Adipocyte (in vitro differentiated cells): ENCODE data around the gene DAAM1.
A peak's percentile ranks its signal among the peaks of the same experiment; 100 is the strongest.

Experiments
- DNase-seq: peaks from one replicate; pipeline ENCODE4 v3.0.0-alpha.2; 2015; ENCODE audit warnings: low read depth
- H3K27me3 ChIP-seq: replicated peaks from 2 replicates; pipeline ENCODE4 v1.7.0; 2013; ENCODE audit warnings: mild to moderate bottlenecking, low read length, moderate library complexity; ENCODE audit not compliant: control insufficient read depth, insufficient read depth
- H3K36me3 ChIP-seq: 2 replicates; pipeline ENCODE4 v1.7.0; 2013; ENCODE audit warnings: low read length, mild to moderate bottlenecking, moderate library complexity; ENCODE audit not compliant: control insufficient read depth, insufficient read depth, severe bottlenecking
- H3K4me1 ChIP-seq: 2 replicates; pipeline ENCODE4 v1.7.0; 2013; ENCODE audit warnings: mild to moderate bottlenecking, low read length, moderate library complexity; ENCODE audit not compliant: control insufficient read depth, insufficient read depth
- H3K4me3 ChIP-seq: 2 replicates; pipeline ENCODE4 v1.7.0; 2013; ENCODE audit warnings: mild to moderate bottlenecking, low read length, moderate library complexity
- H3K9ac ChIP-seq: 2 replicates; pipeline ENCODE4 v1.7.0; 2013; ENCODE audit warnings: mild to moderate bottlenecking, low read length, moderate library complexity
- H3K9me3 ChIP-seq: 2 replicates; pipeline ENCODE4 v1.7.0; 2013; ENCODE audit warnings: mild to moderate bottlenecking, low read length, moderate library complexity; ENCODE audit not compliant: control insufficient read depth

DAAM1 gene

DNA sequence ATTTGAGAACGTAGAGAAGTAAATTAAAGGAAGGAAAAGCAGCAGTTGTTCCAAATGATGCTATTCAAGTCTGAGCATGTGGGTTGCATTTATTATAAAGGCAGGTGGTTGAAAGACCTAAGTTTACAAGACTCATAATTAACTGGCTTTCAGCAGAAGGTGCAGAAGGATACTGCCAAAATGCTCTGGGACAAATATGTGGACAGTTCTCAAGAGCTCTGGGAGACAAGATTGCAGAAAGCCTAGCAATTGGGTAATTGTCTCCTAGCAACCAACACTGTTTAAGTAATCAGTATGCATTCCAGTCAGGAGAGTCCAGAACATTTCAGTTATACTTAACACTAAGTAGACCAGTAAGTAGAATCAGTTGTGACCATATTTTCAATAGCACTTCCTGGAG lies 145.2 kb downstream of the DAAM1 start:
- Histone ChIP-seq H3K4me3 (peak overlapping the region; percentile 40), H3K27me3 (no peaks in the 10 kb centered on the region), H3K9me3 (no peaks in the 10 kb centered on the region), H3K9ac (no peak overlapping the region), H3K36me3 (peaks cover 19% of the 10 kb centered on the region), H3K4me1 (peaks cover 48% of the 10 kb centered on the region)
- peak; percentile 96 for DNase-seq

DNA sequence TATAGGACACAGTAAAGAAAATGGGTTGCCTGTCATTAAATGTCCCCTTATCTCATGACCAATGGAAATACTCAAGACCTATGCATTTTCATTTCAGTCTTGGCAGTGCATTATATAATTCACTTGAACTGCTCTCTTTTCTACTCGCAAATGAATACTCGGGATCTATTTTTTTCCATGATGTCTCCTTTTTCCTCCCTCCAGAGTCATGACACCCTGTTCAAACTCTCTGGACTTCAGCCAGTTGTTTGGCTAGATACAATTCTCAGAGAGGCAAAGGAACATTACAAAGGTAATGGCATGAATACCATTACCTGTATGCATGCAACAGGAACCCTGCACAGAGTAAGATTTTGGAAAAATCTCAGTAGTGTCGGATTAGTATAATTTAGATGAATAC lies 145.8 kb downstream of the DAAM1 start:
- Histone ChIP-seq H3K27me3 (no peaks in the 10 kb centered on the region), H3K36me3 (peaks cover 19% of the 10 kb centered on the region), H3K4me3 (no peak overlapping the region), H3K4me1 (peaks cover 48% of the 10 kb centered on the region), H3K9ac (peak overlapping the region; percentile 2), H3K9me3 (no peaks in the 10 kb centered on the region)
- no peak for DNase-seq

DNA sequence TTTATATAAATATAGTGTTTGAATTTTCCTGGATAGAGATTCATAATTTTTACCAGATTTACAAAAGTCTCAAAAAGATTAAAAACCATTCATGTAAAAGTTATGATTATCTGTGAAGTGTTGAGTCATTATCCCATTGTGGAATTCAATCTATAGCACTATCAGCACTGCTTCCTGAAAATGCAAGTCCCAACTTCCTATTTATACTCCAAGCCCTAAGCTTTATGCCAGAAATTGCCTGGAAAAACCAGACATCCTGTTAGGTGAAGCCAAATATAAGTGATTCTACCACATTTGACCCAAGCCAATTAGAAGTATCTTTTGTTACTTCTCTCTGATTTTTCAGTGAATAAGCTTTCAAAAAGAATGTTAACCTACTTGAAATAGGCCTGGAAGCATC lies 147.6 kb downstream of the DAAM1 start:
- peaks cover 19% of the 10 kb centered on the region for H3K36me3 ChIP-seq
- H3K4me1 ChIP-seq = peaks cover 48% of the 10 kb centered on the region
- H3K9me3 ChIP-seq = no peaks in the 10 kb centered on the region
- H3K27me3 ChIP-seq = no peaks in the 10 kb centered on the region
- no peak overlapping the region for H3K4me3 ChIP-seq
- no peak overlapping the region for H3K9ac ChIP-seq
- no peak for DNase-seq

DNA sequence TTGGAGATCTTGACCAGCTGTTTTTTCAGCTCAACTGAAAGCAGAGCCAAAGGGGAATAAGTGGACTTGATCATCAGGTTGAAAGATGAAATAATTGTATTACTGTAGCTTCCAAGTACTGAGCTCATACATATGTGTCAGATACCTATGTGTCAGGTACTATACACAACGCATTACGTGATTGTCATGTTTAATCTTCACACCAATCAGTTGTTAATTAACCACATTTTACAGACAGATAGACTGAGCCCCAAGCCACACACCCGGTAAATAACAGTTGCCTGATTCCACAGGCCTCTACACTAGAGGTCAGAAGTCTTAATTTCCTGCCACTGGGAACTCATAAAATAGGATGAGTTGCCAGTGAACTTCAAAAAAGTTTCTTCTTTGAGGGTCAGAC lies 148.2 kb downstream of the DAAM1 start:
- Histone ChIP-seq H3K27me3 (no peaks in the 10 kb centered on the region), H3K4me3 (peak overlapping the region; percentile 63), H3K9ac (peak overlapping the region; percentile 74), H3K9me3 (no peaks in the 10 kb centered on the region), H3K36me3 (peaks cover 14% of the 10 kb centered on the region), H3K4me1 (peaks cover 48% of the 10 kb centered on the region)
- no peak for DNase-seq

DNA sequence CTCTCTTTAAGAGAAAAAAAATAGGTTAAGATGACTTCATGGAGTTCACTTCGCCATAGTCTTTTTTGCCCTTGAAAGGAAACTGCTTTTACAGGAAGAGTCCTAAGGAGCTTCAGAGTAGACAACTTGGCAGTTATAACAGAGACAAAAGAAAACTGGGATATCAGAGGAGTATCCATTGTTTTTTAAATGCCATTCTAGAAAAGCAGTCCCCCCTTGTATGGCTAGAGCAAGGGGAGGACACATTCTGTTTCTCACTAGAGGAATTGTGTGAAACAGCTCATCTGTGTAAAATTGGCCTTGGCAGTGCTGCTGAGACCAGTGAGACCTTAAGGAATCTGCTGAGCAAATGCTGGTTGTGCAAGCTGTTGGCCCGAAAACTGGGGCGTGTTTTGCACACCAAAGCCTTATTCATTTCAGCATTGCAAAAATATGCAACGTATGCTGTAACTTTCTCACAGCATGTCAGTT lies 148.7 kb downstream of the DAAM1 start:
- H3K9me3 ChIP-seq = no peaks in the 10 kb centered on the region
- DNase-seq = peak; percentile 57
- peak overlapping the region; percentile 74 for H3K9ac ChIP-seq
- H3K27me3 ChIP-seq = no peaks in the 10 kb centered on the region
- H3K4me3 ChIP-seq = peak overlapping the region; percentile 63
- peaks cover 48% of the 10 kb centered on the region for H3K4me1 ChIP-seq
- H3K36me3 ChIP-seq = peaks cover 15% of the 10 kb centered on the region

DNA sequence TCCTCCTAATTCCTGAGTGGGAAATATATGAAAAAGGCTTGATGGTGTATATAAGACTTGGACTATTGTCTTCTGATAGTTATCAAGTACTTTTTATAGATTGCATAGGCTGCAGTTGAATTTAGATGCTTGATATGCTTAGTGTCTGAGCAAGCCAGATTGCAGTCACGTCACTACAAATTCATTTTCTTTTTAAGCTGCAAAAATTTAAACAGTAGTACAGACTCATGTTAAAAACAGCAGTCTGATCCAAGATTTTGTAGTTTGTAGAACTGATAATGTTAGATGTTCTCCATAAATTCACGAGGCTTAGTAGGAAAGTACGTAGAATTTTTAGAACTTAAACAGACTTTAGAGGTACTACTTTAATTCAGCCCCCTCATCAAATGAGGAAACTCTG lies 150.3 kb downstream of the DAAM1 start:
- peaks cover 15% of the 10 kb centered on the region for H3K36me3 ChIP-seq

DNA sequence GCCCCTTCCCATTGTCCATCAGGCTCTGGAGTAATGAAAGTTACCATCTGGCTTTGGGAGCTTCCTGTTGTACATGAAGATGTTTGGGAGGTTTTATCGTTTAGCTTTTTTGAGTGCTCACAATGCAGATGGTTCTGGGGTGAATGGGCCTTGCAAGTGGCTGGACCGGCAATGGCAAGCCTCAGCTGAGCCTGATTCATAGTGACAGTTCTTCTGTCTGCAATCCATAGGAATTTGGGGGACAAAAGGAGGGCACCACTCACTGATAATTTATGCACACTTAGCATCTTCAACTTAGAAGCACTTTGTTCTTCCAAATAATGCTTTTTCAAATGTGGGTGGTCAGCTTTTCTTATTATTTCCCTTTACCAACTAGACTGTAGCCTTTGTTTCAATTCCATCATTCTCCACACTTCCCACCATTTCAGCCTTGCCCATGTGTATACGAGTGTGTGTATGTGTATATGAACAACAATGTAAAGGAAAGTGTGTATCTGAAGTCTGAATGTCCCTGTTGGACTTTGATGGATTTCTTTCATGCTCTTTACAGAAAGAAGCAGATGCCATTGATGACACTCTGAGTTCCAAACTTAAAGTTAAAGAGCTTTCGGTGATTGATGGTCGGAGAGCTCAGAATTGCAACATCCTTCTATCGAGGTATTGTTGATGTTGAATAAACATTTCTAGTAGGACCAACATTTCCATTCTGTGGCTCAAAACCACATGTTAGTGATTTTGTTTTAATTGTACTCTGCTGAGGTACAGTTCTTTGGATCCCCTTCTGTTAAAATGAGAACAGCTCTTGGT lies 151.3 kb downstream of the DAAM1 start:
- H3K4me1 ChIP-seq = peaks cover 25% of the 10 kb centered on the region
- no peaks in the 10 kb centered on the region for H3K27me3 ChIP-seq
- no peak for DNase-seq
- H3K9ac ChIP-seq = no peak overlapping the region
- H3K36me3 ChIP-seq = peaks cover 15% of the 10 kb centered on the region
- no peaks in the 10 kb centered on the region for H3K9me3 ChIP-seq
- no peak overlapping the region for H3K4me3 ChIP-seq

More for the DNA sequence above, 150.3 kb downstream of the DAAM1 start:
- H3K4me1 ChIP-seq = peaks cover 33% of the 10 kb centered on the region
- no peaks in the 10 kb centered on the region for H3K27me3 ChIP-seq
- DNase-seq = no peak
- no peak overlapping the region for H3K4me3 ChIP-seq
- H3K9ac ChIP-seq = no peak overlapping the region
- no peaks in the 10 kb centered on the region for H3K9me3 ChIP-seq

DNA sequence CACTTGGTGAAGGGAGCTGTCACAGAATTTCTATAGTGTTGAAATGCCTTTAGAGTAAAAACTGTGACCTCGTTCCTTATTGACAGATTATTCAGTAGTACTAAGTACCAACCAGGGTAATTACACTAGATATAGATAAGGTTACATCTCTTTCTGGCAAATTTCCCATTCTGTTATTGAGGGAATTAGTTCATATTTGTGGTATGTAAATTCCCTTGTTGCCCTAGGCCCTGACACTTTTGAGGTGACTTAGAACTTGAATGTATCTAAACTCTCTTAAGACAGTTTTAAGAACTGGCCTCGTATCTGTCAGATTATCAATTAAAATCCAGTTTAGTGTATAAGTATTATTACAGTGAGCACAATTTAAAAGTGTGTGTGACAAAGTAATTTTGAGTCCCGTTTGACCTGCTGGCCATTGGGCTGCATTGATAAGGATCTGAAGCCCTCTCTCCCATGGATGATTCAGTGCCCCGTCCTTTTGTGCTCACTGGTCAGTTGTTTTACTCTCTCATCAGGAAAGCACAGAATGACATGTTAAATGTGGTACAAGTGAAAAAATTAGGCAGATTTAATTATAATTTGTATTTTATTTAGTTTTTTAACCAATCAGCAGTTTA lies 153.5 kb downstream of the DAAM1 start:
- no peak for DNase-seq
- no peaks in the 10 kb centered on the region for H3K27me3 ChIP-seq
- H3K36me3 ChIP-seq = peaks cover 15% of the 10 kb centered on the region
- H3K9me3 ChIP-seq = no peaks in the 10 kb centered on the region
- peaks cover 29% of the 10 kb centered on the region for H3K4me1 ChIP-seq
- H3K9ac ChIP-seq = no peak overlapping the region
- H3K4me3 ChIP-seq = no peak overlapping the region

DNA sequence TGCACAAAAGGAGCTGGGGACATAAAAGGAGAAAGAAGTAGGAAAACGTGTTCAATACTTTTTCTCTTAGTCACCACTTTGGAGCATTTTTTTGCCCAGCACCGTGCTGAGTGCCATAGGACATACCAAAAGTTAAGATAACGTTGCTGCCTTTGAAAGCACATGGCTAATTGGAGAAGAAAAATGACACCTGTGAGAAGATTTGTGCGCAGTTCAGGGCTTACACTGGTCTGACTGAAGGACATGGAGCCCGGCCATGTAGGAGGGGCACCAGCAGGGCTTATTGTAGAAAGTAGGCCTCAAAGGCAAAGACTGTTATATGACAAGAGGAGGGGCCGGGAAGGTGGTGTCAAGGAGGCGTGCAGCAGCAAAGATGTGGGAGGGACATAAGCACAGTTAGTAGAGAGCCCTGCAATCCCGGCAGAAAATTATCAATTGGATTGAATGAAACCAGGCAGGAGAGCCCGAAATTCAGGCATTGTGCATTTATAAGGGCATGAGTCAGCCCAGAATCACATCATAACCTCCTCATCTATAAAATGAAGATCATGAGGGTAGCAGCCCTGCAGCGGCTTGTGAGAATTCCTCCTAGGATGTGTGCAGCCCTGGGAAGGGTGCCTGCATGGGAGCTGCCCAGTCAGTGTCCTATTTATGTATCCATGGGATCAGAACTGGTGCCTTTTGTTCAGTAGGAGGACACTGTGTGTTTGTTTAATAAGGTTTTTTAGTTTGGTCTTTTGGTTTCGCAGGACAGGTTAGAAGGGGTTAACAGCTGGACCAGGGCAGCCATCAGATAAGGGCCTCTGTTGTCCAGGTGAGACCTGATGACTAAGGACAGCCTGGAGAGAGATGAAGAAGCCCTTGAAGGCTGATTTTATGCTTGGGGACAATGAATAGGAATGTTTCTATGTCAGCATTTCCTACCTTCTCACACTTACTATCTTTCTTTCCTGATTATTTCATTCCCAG lies 154.3 kb downstream of the DAAM1 start:
- no peaks in the 10 kb centered on the region for H3K27me3 ChIP-seq
- no peak overlapping the region for H3K9ac ChIP-seq
- peaks cover 18% of the 10 kb centered on the region for H3K36me3 ChIP-seq
- no peaks in the 10 kb centered on the region for H3K9me3 ChIP-seq
- DNase-seq = no peak
- peaks cover 29% of the 10 kb centered on the region for H3K4me1 ChIP-seq
- H3K4me3 ChIP-seq = no peak overlapping the region

DNA sequence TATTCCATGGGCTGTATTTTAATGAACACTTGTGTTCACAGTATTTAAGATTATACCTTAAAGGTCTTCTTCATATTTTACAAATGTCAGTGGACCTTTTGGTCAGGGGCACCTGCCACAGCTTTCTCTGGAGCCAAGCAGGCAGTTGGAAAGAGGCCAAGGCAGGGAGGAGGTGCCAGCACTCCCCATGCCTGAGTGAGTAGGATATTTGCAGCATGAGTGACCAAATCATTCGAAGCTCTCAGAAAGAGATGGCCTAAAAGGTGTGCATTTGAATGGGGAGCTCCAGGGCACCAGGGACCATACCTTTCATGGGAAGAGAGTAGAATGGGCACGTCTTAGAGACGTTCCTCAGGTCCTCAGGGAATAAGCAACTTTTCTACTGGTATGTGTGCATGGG lies 155.1 kb downstream of the DAAM1 start:
- no peak for DNase-seq
- peaks cover 26% of the 10 kb centered on the region for H3K36me3 ChIP-seq
- peaks cover 23% of the 10 kb centered on the region for H3K4me1 ChIP-seq
- no peaks in the 10 kb centered on the region for H3K27me3 ChIP-seq
- H3K9me3 ChIP-seq = no peaks in the 10 kb centered on the region
- H3K9ac ChIP-seq = no peak overlapping the region
- H3K4me3 ChIP-seq = no peak overlapping the region

DNA sequence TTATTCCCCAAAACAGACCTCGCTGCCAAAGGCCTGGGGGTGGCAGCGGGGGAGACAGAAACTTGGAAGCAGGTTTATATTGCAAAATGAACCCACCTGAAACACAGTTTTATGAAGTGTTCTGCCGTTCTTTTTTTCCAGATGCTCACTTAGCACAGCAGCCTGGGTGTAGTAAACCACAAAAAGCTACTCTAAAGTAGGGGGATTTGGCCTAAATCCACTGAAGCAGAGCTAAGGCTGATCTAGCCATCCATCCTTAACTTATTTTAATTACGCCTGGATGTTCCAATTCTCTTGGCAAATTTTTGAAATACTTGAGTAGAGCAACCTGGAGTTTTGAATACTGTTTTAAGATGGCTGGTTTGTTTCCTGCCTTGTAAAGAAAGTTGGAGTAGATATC lies 155.5 kb downstream of the DAAM1 start:
- peaks cover 26% of the 10 kb centered on the region for H3K36me3 ChIP-seq
- H3K9ac ChIP-seq = no peak overlapping the region
- peaks cover 25% of the 10 kb centered on the region for H3K4me1 ChIP-seq
- H3K27me3 ChIP-seq = no peaks in the 10 kb centered on the region
- no peak overlapping the region for H3K4me3 ChIP-seq
- H3K9me3 ChIP-seq = no peaks in the 10 kb centered on the region
- DNase-seq = no peak
